H1 (cell line): ENCODE data around the gene SLC25A26. TPM values are rescaled to one million over a fixed set of nuclear protein-coding genes. Genes with fewer than 3 reads are reported as not detected.

Experiments used
- GTF2F1 ChIP-seq: IDR thresholded peaks from 2 replicates; pipeline ENCODE4 v1.6.1; 2012; ENCODE audit warnings: low read depth, low read length, improper control_type of control experiment, borderline replicate concordance
- polyA plus RNA-seq, 7 experiments: library from polyadenylated mRNA; depleted of rRNA in 3 of 7; stranded (reverse) in 5 of 7; unstranded in 2 of 7; fragments of >200 nt in 5 of 7; fragments of 200-250 nt in 2 of 7; gene quantifications; 1 replicate in 5 of 7; 2 replicates in 1 of 7; 4 replicates in 1 of 7; pipeline versions ENCODE4 v1.2.1 to v1.2.3, GENCODE V29; 2011 to 2013; ENCODE audit warnings: missing spikeins in 2 of 7, mixed read lengths in 2 of 7
- total RNA-seq: library from RNA; stranded (reverse); fragmentation: NEBNext Ultra II Directional; extraction: Animal tissue kit (Norgen Biotek cat#: 25700); gene quantifications from 2 replicates; pipeline ENCODE4 v1.2.1, GENCODE V29; 2021

The SLC25A26 gene
- total and polyA plus RNA-seq, 2 of the 8 experiments (the other 6 are each of a cell fraction or from before 2014, with no cell fraction given): 30.0 to 37.0 TPM

- TF ChIP-seq GTF2F1: no peak
- TF ChIP-seq, all 59 proteins: peak for 0
These were observed 35.1 kb downstream of the SLC25A26 start (continued) for GRCh38 chr3:66255865-66256264.
